Lower lobe of right lung (tissue), 2 donors: ENCODE measurements around the gene ZNF69. TPM values are rescaled to one million over a fixed set of nuclear protein-coding genes. Genes with fewer than 3 reads are reported as not detected.
"Not testable (repeated sequence)": the region's sequence is repeated elsewhere in the genome, so short reads cannot be mapped to it uniquely, and the experiment has no call there.

ENCODE experiments used
- ATAC-seq, 2 donors: fragments of 200-7000 bp; cut with Tn5 transposase; one replicate each; pipeline ENCODE4 v1.9.1; 2020 to 2022; ENCODE audit warnings: mild to moderate bottlenecking in 2 of 2, moderate library complexity in 2 of 2
- DNase-seq: peaks from one replicate; pipeline ENCODE4 v3.0.0-alpha.2; 2020
- H3K27ac ChIP-seq: fragments of 200-600 bp; one replicate; pipeline ENCODE4 v1.8.0; 2022
- H3K27me3 ChIP-seq: fragments of 200-600 bp; one replicate; pipeline ENCODE4 v1.8.0; 2022; ENCODE audit warnings: low read depth
- H3K36me3 ChIP-seq: fragments of 200-600 bp; one replicate; pipeline ENCODE4 v1.8.0; 2022; ENCODE audit warnings: mild to moderate bottlenecking
- H3K4me1 ChIP-seq: fragments of 200-600 bp; one replicate; pipeline ENCODE4 v1.8.0; 2022
- H3K4me3 ChIP-seq: fragments of 200-600 bp; one replicate; pipeline ENCODE4 v1.8.0; 2022; ENCODE audit warnings: mild to moderate bottlenecking
- H3K9me3 ChIP-seq: fragments of 200-600 bp; one replicate; pipeline ENCODE4 v1.8.0; 2022
- intact Hi-C: fragments of 100-400 bp; cut with DNase I; formaldehyde crosslinking; loops from one replicate; pipeline ENCODE4 v1.11.0; 2022
- total RNA-seq: library from RNA; stranded (reverse); fragmentation: NEBNext Ultra II Directional; extraction: Animal tissue kit (Norgen Biotek cat#: 25700); gene quantifications from one replicate; pipeline ENCODE4 v1.2.1, GENCODE V29; 2021
- TF ChIP-seq, protein P1 (sequence below): fragments of 200-600 bp; IDR thresholded peaks from one replicate; pipeline ENCODE4 v1.8.0; 2022; ENCODE audit warnings: antibody characterized with exemption, mild to moderate bottlenecking
- donor health status: DM: no; HTN: yes; CAD: no; lungs with severe emphysema.

Gene ZNF69
- total RNA-seq, 1 donor from 2014 or later: 12.2 TPM

DNA sequence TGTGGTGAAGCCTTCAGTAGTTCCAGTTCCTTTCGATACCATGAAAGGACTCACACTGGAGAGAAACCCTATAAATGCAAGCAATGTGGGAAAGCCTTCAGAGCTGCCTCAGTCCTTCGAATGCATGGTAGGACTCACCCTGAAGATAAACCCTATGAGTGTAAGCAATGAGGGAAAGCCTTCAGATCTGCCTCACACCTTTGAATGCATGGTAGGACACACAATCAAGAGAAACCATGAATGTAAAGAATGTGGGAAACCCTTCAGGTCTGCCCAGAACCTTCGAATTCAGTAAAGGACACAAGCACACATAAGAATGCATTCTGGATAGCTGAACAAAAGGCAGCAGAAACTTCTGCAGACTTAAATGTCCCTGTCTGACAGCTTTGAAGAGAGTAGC, 18.3 kb downstream of the ZNF69 start:
- Histone ChIP-seq H3K27ac (no peak overlapping the region), H3K4me1 (no peaks in the 10 kb centered on the region), H3K4me3 (no peak overlapping the region), H3K36me3 (peaks cover 19% of the 10 kb centered on the region), H3K27me3 (no peaks in the 10 kb centered on the region), H3K9me3 (peaks cover 84% of the 10 kb centered on the region)
- no peak for DNase-seq
- TF ChIP-seq, protein P1, sequence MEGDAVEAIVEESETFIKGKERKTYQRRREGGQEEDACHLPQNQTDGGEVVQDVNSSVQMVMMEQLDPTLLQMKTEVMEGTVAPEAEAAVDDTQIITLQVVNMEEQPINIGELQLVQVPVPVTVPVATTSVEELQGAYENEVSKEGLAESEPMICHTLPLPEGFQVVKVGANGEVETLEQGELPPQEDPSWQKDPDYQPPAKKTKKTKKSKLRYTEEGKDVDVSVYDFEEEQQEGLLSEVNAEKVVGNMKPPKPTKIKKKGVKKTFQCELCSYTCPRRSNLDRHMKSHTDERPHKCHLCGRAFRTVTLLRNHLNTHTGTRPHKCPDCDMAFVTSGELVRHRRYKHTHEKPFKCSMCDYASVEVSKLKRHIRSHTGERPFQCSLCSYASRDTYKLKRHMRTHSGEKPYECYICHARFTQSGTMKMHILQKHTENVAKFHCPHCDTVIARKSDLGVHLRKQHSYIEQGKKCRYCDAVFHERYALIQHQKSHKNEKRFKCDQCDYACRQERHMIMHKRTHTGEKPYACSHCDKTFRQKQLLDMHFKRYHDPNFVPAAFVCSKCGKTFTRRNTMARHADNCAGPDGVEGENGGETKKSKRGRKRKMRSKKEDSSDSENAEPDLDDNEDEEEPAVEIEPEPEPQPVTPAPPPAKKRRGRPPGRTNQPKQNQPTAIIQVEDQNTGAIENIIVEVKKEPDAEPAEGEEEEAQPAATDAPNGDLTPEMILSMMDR: no peak
- intact Hi-C loops: no loop called here
- no peak for ATAC-seq

DNA sequence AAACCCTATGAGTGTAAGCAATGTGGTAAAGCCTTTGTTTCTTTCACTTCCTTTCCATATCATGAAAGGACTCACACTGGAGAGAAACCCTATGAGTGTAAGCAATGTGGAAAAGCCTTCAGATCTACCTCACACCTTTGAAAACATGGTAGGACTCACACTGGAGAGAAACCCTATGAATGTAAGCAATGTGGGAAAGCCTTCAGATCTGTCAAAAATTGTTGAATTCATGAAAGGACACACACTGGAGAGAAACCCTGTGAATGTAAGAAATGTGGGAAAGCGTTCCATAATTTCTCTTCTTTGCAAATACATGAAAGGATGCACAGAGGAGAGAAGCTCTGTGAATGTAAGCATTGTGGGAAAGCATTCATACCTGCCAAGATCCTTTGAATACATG, 24.4 kb downstream of the ZNF69 start:
- H3K4me3 ChIP-seq, H3K27ac ChIP-seq, DNase-seq, ATAC-seq, H3K4me1 ChIP-seq, H3K36me3 ChIP-seq, H3K27me3 ChIP-seq, intact Hi-C loops: not testable (repeated sequence)
- peaks cover 72% of the 10 kb centered on the region for H3K9me3 ChIP-seq

DNA sequence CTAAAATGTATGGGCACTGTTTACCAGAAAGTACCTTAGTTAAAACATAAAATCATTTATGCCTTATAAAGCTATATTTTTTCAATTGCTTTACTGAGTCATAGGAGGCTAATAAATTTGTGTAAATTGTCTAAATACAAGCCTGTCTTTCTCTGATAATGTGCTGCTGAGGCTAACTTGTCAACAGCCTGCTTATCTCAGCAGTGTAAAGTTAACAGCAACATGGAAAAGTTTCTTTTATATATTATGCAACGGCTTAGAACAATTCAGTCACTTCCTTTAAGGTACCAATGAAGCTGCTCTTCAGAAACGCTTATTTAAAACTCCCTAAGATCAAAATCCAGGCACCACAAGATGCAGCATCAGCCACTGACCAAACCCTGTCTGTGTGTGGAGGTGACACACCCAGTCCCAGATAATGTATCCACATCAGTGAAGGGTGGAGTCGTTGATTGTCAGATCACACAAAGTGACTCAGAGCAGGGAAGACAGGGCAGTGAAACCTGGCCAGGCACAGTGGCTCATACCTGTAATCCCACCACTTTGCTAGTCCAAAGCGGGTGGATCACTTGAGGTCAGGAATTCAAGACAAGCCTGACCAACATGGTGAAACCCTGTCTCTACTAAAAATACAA, 27.0 kb downstream of the ZNF69 start:
- not testable (repeated sequence) for ATAC-seq, DNase-seq
- peaks cover 46% of the 10 kb centered on the region for H3K9me3 ChIP-seq

DNA sequence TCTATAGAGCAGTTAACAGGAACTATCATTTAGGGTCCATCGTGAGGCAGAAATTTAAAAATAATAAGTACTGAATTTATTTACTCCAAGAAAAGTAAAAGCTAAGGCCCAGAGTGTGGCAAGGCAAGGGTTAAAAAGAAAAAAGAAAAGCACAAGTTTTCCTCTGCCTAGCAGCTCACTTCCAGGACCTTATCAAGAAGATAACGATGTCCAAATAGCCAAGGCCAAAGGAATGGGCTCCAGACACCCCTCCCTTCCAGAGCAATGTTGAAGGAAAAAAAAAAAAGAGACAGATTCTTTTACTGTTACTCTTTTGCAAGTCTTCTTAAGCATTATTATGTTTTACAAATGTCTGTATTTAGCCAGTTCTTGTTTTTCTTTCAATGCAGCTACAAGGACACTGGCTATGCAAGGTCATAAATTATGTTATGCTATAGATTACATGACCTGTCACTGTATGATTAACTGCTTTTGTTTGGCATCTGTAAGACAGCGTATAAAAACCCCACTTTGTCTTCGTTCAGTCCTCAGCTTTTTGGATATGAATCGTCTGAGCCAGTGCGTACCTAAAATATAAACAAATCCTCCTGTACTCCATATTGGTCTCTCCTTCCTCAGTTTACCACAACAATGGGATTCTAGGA, 34.4 kb downstream of the ZNF69 start:
- Histone ChIP-seq H3K9me3 (no peaks in the 10 kb centered on the region), H3K4me1 (peaks cover 20% of the 10 kb centered on the region), H3K27ac (no peak overlapping the region), H3K27me3 (no peaks in the 10 kb centered on the region), H3K36me3 (no peaks in the 10 kb centered on the region), H3K4me3 (no peak overlapping the region)
- intact Hi-C loops: no loop called here
- TF ChIP-seq, protein P1: no peak
- ATAC-seq (no peak), DNase-seq (no peak)

More for the DNA sequence above, 27.0 kb downstream of the ZNF69 start:
- H3K27ac ChIP-seq, H3K4me1 ChIP-seq, H3K4me3 ChIP-seq, H3K27me3 ChIP-seq, H3K36me3 ChIP-seq, intact Hi-C loops: not testable (repeated sequence)

DNA sequence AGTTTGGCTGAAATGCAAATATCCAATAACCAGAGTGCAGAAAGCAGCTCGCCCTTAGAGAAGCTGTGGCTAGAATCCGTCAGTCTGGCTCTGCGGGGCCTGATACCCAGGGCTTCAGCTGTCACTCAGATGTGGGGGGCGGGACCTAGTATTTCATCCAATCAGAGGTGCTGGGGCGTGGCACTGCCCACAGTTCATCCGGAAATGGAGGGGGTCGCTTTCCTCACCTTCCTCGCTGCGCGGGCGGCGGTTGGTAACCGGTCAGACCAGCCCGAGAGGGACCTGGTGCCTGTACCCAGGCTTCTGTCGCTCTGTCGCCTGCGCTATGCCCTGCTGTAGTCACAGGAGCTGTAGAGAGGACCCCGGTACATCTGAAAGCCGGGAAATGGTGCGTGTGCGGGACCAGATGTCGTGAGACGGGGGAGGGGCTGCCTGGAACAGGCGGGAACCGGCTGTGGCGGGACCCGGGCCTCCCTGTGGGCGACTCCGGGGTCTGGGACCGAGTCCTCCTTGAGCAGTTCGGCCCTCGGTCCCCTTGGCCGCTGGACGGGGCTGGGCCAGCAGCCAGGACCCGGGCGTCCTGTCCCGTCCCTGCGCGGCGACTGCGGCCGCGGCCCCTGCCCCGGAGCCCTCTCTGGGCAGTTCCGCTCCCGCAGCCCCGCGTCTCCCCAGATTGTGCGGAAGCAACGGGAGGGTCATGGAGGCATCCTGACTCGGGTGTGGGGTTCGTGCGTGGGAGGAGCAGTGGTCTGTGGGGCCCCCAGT, 37.5 kb downstream of the ZNF69 start, which contains the start of gene ZNF700:
Gene ZNF700 (plus strand): TSS at position 222 of the 765 bp plus-strand sequence. CDS start 104 bp downstream, at position 326.
- Histone ChIP-seq H3K27me3 (no peaks in the 10 kb centered on the region), H3K27ac (peak within 1 kb of the TSS; percentile 97), H3K9me3 (no peaks in the 10 kb centered on the region), H3K4me1 (peaks cover 20% of the 10 kb centered on the region), H3K36me3 (no peaks in the 10 kb centered on the region), H3K4me3 (peak within 1 kb of the TSS; percentile 94)
- intact Hi-C loops: no loop called here
- ATAC-seq (peak; percentile 98 to 99), DNase-seq (peak; percentile 95)
- TF ChIP-seq, protein P1: no peak

DNA sequence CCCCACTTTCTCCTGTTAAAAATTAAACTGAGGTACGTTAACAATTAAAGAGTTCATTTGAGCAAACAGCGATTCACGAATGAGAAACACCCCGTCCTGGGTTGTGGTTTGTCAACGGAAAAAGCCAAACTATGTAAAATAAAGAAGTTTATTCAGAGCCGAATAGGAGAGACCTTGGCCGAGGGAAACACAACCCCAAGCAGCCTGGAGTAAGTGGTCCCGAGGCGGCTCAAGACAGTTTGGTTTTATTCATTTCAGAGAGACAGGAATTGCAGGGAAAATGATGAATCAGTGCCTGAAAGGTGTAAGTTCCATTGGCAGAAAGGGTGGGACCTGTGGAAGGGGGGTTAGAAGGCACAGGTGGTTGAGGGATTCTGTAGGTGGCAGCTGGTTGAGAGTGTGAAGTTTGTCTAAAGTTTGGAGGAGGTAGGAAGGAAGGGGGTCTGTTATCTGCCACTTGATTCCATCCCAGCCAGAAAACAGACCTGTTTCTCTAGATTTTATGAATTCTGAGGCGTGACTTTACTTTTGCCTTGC, 38.1 kb downstream of the ZNF69 start:
- intact Hi-C loops, H3K9me3 ChIP-seq, ATAC-seq, H3K36me3 ChIP-seq, DNase-seq, H3K27me3 ChIP-seq: not testable (repeated sequence)
- H3K4me3 ChIP-seq: peak overlapping the region; percentile 94
- peak overlapping the region; percentile 97 for H3K27ac ChIP-seq
- peaks cover 20% of the 10 kb centered on the region for H3K4me1 ChIP-seq
